HL-60 (cell line): ENCODE measurements around the gene SSC5D.

ENCODE experiments used
- GABPA ChIP-seq: IDR thresholded peaks from 2 replicates; pipeline ENCODE4 v1.6.1; 2012; ENCODE audit warnings: low read depth
- POLR2AphosphoS5 ChIP-seq: IDR thresholded peaks from 2 replicates; pipeline ENCODE4 v1.6.1; 2012; ENCODE audit warnings: low read depth
- SPI1 ChIP-seq: IDR thresholded peaks from 2 replicates; pipeline ENCODE4 v1.6.1; 2012; ENCODE audit warnings: low read depth, mild to moderate bottlenecking, borderline replicate concordance
- TF ChIP-seq, protein P1 (sequence below): IDR thresholded peaks from one replicate; pipeline ENCODE4 v1.5.1; 2011; ENCODE audit warnings: low read length, control low read depth, inconsistent platforms; ENCODE audit not compliant: insufficient read depth
- TF ChIP-seq, protein P2 (sequence below): IDR thresholded peaks from 2 replicates; pipeline ENCODE4 v1.6.1; 2012; ENCODE audit warnings: low read depth; ENCODE audit not compliant: insufficient replicate concordance

DNA sequence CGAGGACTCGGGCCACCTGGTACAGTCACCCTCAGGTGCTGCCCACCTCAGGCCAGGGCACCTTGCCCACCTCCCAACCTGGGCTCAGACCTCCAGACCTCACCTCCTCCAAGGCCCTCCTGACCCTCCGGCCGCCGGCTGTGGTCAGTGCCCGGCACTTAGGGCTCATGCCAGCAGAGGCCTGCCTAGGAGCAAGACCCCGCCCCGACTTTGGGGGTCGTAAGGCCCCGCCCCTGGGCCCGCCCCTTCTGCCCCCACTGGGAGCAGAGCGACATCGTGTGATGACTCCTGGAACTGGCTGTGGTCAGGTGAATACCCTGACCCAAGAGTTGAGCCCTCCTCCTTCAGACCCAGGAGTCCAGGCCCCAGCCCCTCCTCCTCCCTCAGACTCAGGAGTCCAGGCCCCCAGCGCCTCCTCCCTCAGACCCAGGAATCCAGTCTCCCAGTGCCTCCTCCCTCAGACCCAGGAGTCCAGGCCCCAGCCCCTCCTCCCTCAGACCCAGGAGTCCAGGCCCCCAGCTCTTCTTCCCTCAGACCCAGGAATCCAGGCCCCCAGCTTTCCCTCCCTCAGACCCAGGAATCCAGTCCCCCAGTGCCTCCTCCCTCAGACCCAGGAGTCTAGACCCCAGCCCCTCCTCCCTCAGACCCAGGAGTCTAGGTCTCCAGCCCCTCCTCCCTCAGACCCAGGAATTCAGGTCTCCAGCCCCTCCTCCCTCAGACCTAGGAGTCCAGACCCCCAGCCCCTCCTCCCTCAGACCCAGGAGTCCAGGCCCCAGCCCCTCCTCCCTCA lies 48.9 kb downstream of the SSC5D start, which contains the start of gene SBK2:
- TF ChIP-seq SPI1 (no peak), POLR2AphosphoS5 (no peak), GABPA (no peak)
- TF ChIP-seq, protein P1, sequence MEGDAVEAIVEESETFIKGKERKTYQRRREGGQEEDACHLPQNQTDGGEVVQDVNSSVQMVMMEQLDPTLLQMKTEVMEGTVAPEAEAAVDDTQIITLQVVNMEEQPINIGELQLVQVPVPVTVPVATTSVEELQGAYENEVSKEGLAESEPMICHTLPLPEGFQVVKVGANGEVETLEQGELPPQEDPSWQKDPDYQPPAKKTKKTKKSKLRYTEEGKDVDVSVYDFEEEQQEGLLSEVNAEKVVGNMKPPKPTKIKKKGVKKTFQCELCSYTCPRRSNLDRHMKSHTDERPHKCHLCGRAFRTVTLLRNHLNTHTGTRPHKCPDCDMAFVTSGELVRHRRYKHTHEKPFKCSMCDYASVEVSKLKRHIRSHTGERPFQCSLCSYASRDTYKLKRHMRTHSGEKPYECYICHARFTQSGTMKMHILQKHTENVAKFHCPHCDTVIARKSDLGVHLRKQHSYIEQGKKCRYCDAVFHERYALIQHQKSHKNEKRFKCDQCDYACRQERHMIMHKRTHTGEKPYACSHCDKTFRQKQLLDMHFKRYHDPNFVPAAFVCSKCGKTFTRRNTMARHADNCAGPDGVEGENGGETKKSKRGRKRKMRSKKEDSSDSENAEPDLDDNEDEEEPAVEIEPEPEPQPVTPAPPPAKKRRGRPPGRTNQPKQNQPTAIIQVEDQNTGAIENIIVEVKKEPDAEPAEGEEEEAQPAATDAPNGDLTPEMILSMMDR = no peak
- TF ChIP-seq, protein P2, sequence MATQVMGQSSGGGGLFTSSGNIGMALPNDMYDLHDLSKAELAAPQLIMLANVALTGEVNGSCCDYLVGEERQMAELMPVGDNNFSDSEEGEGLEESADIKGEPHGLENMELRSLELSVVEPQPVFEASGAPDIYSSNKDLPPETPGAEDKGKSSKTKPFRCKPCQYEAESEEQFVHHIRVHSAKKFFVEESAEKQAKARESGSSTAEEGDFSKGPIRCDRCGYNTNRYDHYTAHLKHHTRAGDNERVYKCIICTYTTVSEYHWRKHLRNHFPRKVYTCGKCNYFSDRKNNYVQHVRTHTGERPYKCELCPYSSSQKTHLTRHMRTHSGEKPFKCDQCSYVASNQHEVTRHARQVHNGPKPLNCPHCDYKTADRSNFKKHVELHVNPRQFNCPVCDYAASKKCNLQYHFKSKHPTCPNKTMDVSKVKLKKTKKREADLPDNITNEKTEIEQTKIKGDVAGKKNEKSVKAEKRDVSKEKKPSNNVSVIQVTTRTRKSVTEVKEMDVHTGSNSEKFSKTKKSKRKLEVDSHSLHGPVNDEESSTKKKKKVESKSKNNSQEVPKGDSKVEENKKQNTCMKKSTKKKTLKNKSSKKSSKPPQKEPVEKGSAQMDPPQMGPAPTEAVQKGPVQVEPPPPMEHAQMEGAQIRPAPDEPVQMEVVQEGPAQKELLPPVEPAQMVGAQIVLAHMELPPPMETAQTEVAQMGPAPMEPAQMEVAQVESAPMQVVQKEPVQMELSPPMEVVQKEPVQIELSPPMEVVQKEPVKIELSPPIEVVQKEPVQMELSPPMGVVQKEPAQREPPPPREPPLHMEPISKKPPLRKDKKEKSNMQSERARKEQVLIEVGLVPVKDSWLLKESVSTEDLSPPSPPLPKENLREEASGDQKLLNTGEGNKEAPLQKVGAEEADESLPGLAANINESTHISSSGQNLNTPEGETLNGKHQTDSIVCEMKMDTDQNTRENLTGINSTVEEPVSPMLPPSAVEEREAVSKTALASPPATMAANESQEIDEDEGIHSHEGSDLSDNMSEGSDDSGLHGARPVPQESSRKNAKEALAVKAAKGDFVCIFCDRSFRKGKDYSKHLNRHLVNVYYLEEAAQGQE = no peak
